ENCODE data around the gene GPHN.
"Not testable (repeated sequence)": the region's sequence is repeated elsewhere in the genome, so short reads cannot be mapped to it uniquely, and the experiment has no call there.

Gene GPHN

GRCh38 chr14:66833816-66834215, 325.9 kb downstream of the GPHN start:
- no peak overlapping the region for H3K27ac ChIP-seq (ENCODE audit: insufficient read depth in 1 of 2, low read depth in 1 of 2, low read length in 2 of 2, poor library complexity in 1 of 2, severe bottlenecking in 2 of 2)
- WGBS (ENCODE audit: insufficient coverage) = no CpG with 5 or more reads among the region's 2 CpGs
- no peaks in the 10 kb centered on the region for H3K4me1 ChIP-seq (ENCODE audit: control extremely low read depth in 1 of 4, control insufficient read depth in 4 of 4, insufficient read depth in 4 of 4, low read length in 3 of 4)
- ChIA-PET CTCF (no interaction called here), POLR2A (no interaction called here)
- no peaks in the 10 kb centered on the region for H3K9me3 ChIP-seq (ENCODE audit: control extremely low read depth in 1 of 5, control insufficient read depth in 4 of 5, insufficient read depth in 2 of 5, low read depth in 1 of 5, low read length in 4 of 5)
- DNase-seq = no peak
- H3K4me3 ChIP-seq (ENCODE audit: control insufficient read depth in 1 of 7, extremely low read depth in 1 of 7, insufficient read depth in 4 of 7, low read depth in 2 of 7, low read length in 6 of 7) = no peak overlapping the region
- no peaks in the 10 kb centered on the region for H3K27me3 ChIP-seq (replicated peaks in 2 of 5; ENCODE audit: control insufficient read depth in 4 of 5, insufficient read depth in 5 of 5, low read length in 4 of 5)
- no peaks in the 10 kb centered on the region for H3K36me3 ChIP-seq (ENCODE audit: control insufficient read depth in 4 of 4, insufficient read depth in 4 of 4, low read length in 3 of 4)

GRCh38 chr14:66837436-66837835, 329.5 kb downstream of the GPHN start:
- H3K36me3 ChIP-seq (ENCODE audit: control insufficient read depth in 4 of 4, insufficient read depth in 4 of 4, low read length in 3 of 4); H3K9me3 ChIP-seq (ENCODE audit: control extremely low read depth in 1 of 5, control insufficient read depth in 4 of 5, insufficient read depth in 2 of 5, low read depth in 1 of 5, low read length in 4 of 5); H3K4me3 ChIP-seq (ENCODE audit: control insufficient read depth in 1 of 7, extremely low read depth in 1 of 7, insufficient read depth in 4 of 7, low read depth in 2 of 7, low read length in 6 of 7); DNase-seq; CTCF ChIA-PET; POLR2A ChIA-PET; H3K4me1 ChIP-seq (ENCODE audit: control extremely low read depth in 1 of 4, control insufficient read depth in 4 of 4, insufficient read depth in 4 of 4, low read length in 3 of 4); H3K27me3 ChIP-seq (replicated peaks in 2 of 5; ENCODE audit: control insufficient read depth in 4 of 5, insufficient read depth in 5 of 5, low read length in 4 of 5); H3K27ac ChIP-seq (ENCODE audit: insufficient read depth in 1 of 2, low read depth in 1 of 2, low read length in 2 of 2, poor library complexity in 1 of 2, severe bottlenecking in 2 of 2): not testable (repeated sequence)
- no CpG with 5 or more reads among the region's 2 CpGs for WGBS (ENCODE audit: insufficient coverage)

- ChIA-PET CTCF (no interaction called here), POLR2A (no interaction called here)
- Histone ChIP-seq H3K9me3 (ENCODE audit: control extremely low read depth in 1 of 5, control insufficient read depth in 4 of 5, insufficient read depth in 2 of 5, low read depth in 1 of 5, low read length in 4 of 5) (no peaks in the 10 kb centered on the region), H3K27ac (ENCODE audit: insufficient read depth in 1 of 2, low read depth in 1 of 2, low read length in 2 of 2, poor library complexity in 1 of 2, severe bottlenecking in 2 of 2) (no peak overlapping the region), H3K27me3 (replicated peaks in 2 of 5; ENCODE audit: control insufficient read depth in 4 of 5, insufficient read depth in 5 of 5, low read length in 4 of 5) (no peaks in the 10 kb centered on the region), H3K36me3 (ENCODE audit: control insufficient read depth in 4 of 4, insufficient read depth in 4 of 4, low read length in 3 of 4) (no peaks in the 10 kb centered on the region), H3K4me1 (ENCODE audit: control extremely low read depth in 1 of 4, control insufficient read depth in 4 of 4, insufficient read depth in 4 of 4, low read length in 3 of 4) (no peaks in the 10 kb centered on the region), H3K4me3 (ENCODE audit: control insufficient read depth in 1 of 7, extremely low read depth in 1 of 7, insufficient read depth in 4 of 7, low read depth in 2 of 7, low read length in 6 of 7) (no peak overlapping the region)
- no peak for DNase-seq
- WGBS (ENCODE audit: insufficient coverage) = no CpG with 5 or more reads among the region's 1 CpG
Measured at GRCh38 chr14:66842911-66843512, 335.1 kb downstream of the GPHN start.

- WGBS (ENCODE audit: insufficient coverage) = 95% methylated on average over 4 of the region's 4 CpGs
- peak in 1 of 3 donors; percentile 0 for DNase-seq
Measured at GRCh38 chr14:66850258-66850888, 342.4 kb downstream of the GPHN start.

GRCh38 chr14:66853311-66853710, 345.4 kb downstream of the GPHN start:
- CTCF ChIA-PET = no interaction called here

More at GRCh38 chr14:66850258-66850888, 342.4 kb downstream of the GPHN start:
- peaks cover 0 to 8% (median 0%) of the 10 kb centered on the region in 5 experiments for H3K9me3 ChIP-seq (ENCODE audit: control extremely low read depth in 1 of 5, control insufficient read depth in 4 of 5, insufficient read depth in 2 of 5, low read depth in 1 of 5, low read length in 4 of 5)
- no peaks in the 10 kb centered on the region for H3K4me1 ChIP-seq (ENCODE audit: control extremely low read depth in 1 of 4, control insufficient read depth in 4 of 4, insufficient read depth in 4 of 4, low read length in 3 of 4)
- no peaks in the 10 kb centered on the region for H3K36me3 ChIP-seq (ENCODE audit: control insufficient read depth in 4 of 4, insufficient read depth in 4 of 4, low read length in 3 of 4)
- POLR2A ChIA-PET = interaction anchor here (0.6 kb wide), 1 partner anchor 99 kb away, joined by 3 read pairs; no protein-coding TSS in a partner anchor
- H3K27me3 ChIP-seq (replicated peaks in 2 of 5; ENCODE audit: control insufficient read depth in 4 of 5, insufficient read depth in 5 of 5, low read length in 4 of 5) = no peaks in the 10 kb centered on the region
- H3K4me3 ChIP-seq (ENCODE audit: control insufficient read depth in 1 of 7, extremely low read depth in 1 of 7, insufficient read depth in 4 of 7, low read depth in 2 of 7, low read length in 6 of 7) = no peak overlapping the region
- no peak overlapping the region for H3K27ac ChIP-seq (ENCODE audit: insufficient read depth in 1 of 2, low read depth in 1 of 2, low read length in 2 of 2, poor library complexity in 1 of 2, severe bottlenecking in 2 of 2)
- CTCF ChIA-PET = no interaction called here

GRCh38 chr14:66857867-66858266, 349.9 kb downstream of the GPHN start:
- ChIA-PET POLR2A (no interaction called here), CTCF (no interaction called here)
- H3K27ac ChIP-seq (ENCODE audit: insufficient read depth in 1 of 2, low read depth in 1 of 2, low read length in 2 of 2, poor library complexity in 1 of 2, severe bottlenecking in 2 of 2) = no peak overlapping the region
- no peaks in the 10 kb centered on the region for H3K27me3 ChIP-seq (replicated peaks in 2 of 5; ENCODE audit: control insufficient read depth in 4 of 5, insufficient read depth in 5 of 5, low read length in 4 of 5)
- H3K4me3 ChIP-seq (ENCODE audit: control insufficient read depth in 1 of 7, extremely low read depth in 1 of 7, insufficient read depth in 4 of 7, low read depth in 2 of 7, low read length in 6 of 7) = no peak overlapping the region
- DNase-seq = no peak
- no peaks in the 10 kb centered on the region for H3K4me1 ChIP-seq (ENCODE audit: control extremely low read depth in 1 of 4, control insufficient read depth in 4 of 4, insufficient read depth in 4 of 4, low read length in 3 of 4)
- WGBS (ENCODE audit: insufficient coverage) = 100% methylated on average over 4 of the region's 4 CpGs
- H3K36me3 ChIP-seq (ENCODE audit: control insufficient read depth in 4 of 4, insufficient read depth in 4 of 4, low read length in 3 of 4) = no peaks in the 10 kb centered on the region
- peaks cover 0 to 35% (median 2%) of the 10 kb centered on the region in 5 experiments for H3K9me3 ChIP-seq (ENCODE audit: control extremely low read depth in 1 of 5, control insufficient read depth in 4 of 5, insufficient read depth in 2 of 5, low read depth in 1 of 5, low read length in 4 of 5)

More at GRCh38 chr14:66853311-66853710, 345.4 kb downstream of the GPHN start:
- H3K4me1 ChIP-seq (ENCODE audit: control extremely low read depth in 1 of 4, control insufficient read depth in 4 of 4, insufficient read depth in 4 of 4, low read length in 3 of 4) = no peaks in the 10 kb centered on the region
- no peak overlapping the region for H3K27ac ChIP-seq (ENCODE audit: insufficient read depth in 1 of 2, low read depth in 1 of 2, low read length in 2 of 2, poor library complexity in 1 of 2, severe bottlenecking in 2 of 2)
- H3K27me3 ChIP-seq (replicated peaks in 2 of 5; ENCODE audit: control insufficient read depth in 4 of 5, insufficient read depth in 5 of 5, low read length in 4 of 5) = no peaks in the 10 kb centered on the region
- POLR2A ChIA-PET = no interaction called here
- H3K36me3 ChIP-seq (ENCODE audit: control insufficient read depth in 4 of 4, insufficient read depth in 4 of 4, low read length in 3 of 4) = no peaks in the 10 kb centered on the region
- no peak overlapping the region for H3K4me3 ChIP-seq (ENCODE audit: control insufficient read depth in 1 of 7, extremely low read depth in 1 of 7, insufficient read depth in 4 of 7, low read depth in 2 of 7, low read length in 6 of 7)
- peaks cover 0 to 12% (median 1%) of the 10 kb centered on the region in 5 experiments for H3K9me3 ChIP-seq (ENCODE audit: control extremely low read depth in 1 of 5, control insufficient read depth in 4 of 5, insufficient read depth in 2 of 5, low read depth in 1 of 5, low read length in 4 of 5)
- no peak for DNase-seq
- WGBS (ENCODE audit: insufficient coverage) = 100% methylated on average over 2 of the region's 3 CpGs

- Histone ChIP-seq H3K27me3 (replicated peaks in 2 of 5; ENCODE audit: control insufficient read depth in 4 of 5, insufficient read depth in 5 of 5, low read length in 4 of 5) (no peaks in the 10 kb centered on the region), H3K9me3 (ENCODE audit: control extremely low read depth in 1 of 5, control insufficient read depth in 4 of 5, insufficient read depth in 2 of 5, low read depth in 1 of 5, low read length in 4 of 5) (peaks cover 0 to 34% (median 2%) of the 10 kb centered on the region in 5 experiments), H3K36me3 (ENCODE audit: control insufficient read depth in 4 of 4, insufficient read depth in 4 of 4, low read length in 3 of 4) (no peaks in the 10 kb centered on the region), H3K4me1 (ENCODE audit: control extremely low read depth in 1 of 4, control insufficient read depth in 4 of 4, insufficient read depth in 4 of 4, low read length in 3 of 4) (no peaks in the 10 kb centered on the region), H3K4me3 (ENCODE audit: control insufficient read depth in 1 of 7, extremely low read depth in 1 of 7, insufficient read depth in 4 of 7, low read depth in 2 of 7, low read length in 6 of 7) (no peak overlapping the region), H3K27ac (ENCODE audit: insufficient read depth in 1 of 2, low read depth in 1 of 2, low read length in 2 of 2, poor library complexity in 1 of 2, severe bottlenecking in 2 of 2) (no peak overlapping the region)
- CTCF ChIA-PET = interaction anchor here (1.1 to 1.3 kb wide), 2 partner anchors 15 to 16 kb away, joined by 3 read pairs; no protein-coding TSS in a partner anchor
- WGBS (ENCODE audit: insufficient coverage) = 100% methylated on average over 2 of the region's 5 CpGs
- POLR2A ChIA-PET = no interaction called here
- DNase-seq = no peak
Measured at GRCh38 chr14:66859063-66859671, 351.2 kb downstream of the GPHN start.
